ENCODE measurements around the gene MARCKSL1.

The MARCKSL1 gene

GRCh38 chr1:32362474-32363313 is 26.7 kb upstream of the MARCKSL1 start, which contains the start of the genes FAM229A and TSSK3:
TSS of gene FAM229A (minus strand) at chr1:32362485. CDS start at chr1:32362091, 394 bp downstream.
TSS of gene TSSK3 (plus strand) at chr1:32362539. CDS start at chr1:32362702, 163 bp downstream.
- DNase-seq (ENCODE audit: low read depth): no peak
- no peak within 1 kb of the TSS for H3K4me3 ChIP-seq (ENCODE audit: low read depth, low read length)
- TF ChIP-seq POLR2A (IDR thresholded peaks at IDR 0.05; ENCODE audit: extremely low read depth, insufficient read length) (no peak), CTCF (IDR thresholded peaks at IDR 0.05; ENCODE audit: low read depth, low read length) (no peak), MYC (IDR thresholded peaks at IDR 0.05; ENCODE audit: low read depth, low read length) (no peak), MAX (IDR thresholded peaks at IDR 0.05; ENCODE audit: low read depth, low read length) (no peak)

DNA sequence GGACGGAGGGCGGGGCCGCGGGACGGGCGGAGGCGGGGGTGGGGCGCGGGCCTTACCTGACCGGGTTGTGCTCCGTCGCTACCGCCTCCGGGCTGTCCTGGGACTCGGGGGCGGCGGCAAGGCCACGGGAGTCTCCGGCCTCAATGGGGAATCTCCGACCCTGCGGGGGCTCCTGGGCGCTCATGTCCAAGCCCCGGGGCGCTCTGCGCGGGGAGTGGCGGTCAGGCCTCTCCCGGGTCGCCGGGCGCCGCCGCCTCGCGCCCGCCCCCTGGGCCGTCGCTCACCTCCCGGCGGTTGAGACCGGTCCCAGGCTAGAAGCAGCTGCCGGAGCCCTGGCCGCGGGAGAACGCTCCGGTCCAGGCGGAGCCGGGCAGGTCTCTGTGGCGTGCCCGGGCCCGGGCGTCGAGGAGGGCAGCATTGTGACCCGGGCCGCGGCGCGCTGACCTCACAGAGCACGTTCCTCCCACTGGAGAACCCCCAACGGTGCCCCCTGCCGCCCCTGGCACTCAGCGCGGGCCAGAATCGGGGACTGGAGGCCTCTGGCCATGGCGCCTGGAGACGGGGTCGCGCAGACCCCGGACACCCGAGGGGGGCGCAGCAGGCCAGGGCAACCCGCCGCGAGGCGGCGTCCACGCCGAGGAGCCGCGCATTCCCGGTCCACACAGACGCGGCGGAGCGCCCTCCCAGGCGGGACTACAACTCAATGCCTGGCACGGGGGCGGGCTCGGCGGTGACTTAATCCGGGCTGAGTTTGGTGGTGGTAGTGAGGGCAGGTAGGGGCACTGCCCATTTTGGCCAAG is 25.8 kb upstream of the MARCKSL1 start:
- no peak overlapping the region for H3K4me3 ChIP-seq (ENCODE audit: low read depth, low read length)
- TF ChIP-seq MYC (IDR thresholded peaks at IDR 0.05; ENCODE audit: low read depth, low read length): no peak
- no peak for TF ChIP-seq MAX (IDR thresholded peaks at IDR 0.05; ENCODE audit: low read depth, low read length)
- TF ChIP-seq CTCF (IDR thresholded peaks at IDR 0.05; ENCODE audit: low read depth, low read length): no peak
- no peak for DNase-seq (ENCODE audit: low read depth)

DNA sequence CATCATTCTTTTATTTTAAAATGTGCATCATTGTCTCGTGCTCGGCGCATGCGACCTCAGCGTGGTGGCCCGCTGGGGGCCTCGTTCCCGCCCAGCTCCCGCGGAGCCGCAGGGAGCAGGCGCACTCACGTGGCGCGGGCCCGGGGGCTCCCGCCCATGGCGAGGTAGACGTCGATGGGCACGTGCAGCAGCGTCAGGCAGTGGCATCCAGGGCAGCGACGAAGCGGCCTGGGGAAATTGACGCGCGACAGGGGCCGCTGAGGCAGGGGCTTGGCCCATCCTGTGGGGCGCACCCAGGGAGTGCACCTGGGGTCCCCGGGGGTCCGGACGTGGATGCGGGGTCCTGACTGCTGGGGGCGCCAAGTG is 25.3 kb upstream of the MARCKSL1 start:
- H3K4me3 ChIP-seq (ENCODE audit: low read depth, low read length): no peak overlapping the region
- DNase-seq (ENCODE audit: low read depth): no peak
- TF ChIP-seq MYC (IDR thresholded peaks at IDR 0.05; ENCODE audit: low read depth, low read length) (no peak), MAX (IDR thresholded peaks at IDR 0.05; ENCODE audit: low read depth, low read length) (no peak), POLR2A (IDR thresholded peaks at IDR 0.05; ENCODE audit: extremely low read depth, insufficient read length) (no peak), CTCF (IDR thresholded peaks at IDR 0.05; ENCODE audit: low read depth, low read length) (no peak)

DNA sequence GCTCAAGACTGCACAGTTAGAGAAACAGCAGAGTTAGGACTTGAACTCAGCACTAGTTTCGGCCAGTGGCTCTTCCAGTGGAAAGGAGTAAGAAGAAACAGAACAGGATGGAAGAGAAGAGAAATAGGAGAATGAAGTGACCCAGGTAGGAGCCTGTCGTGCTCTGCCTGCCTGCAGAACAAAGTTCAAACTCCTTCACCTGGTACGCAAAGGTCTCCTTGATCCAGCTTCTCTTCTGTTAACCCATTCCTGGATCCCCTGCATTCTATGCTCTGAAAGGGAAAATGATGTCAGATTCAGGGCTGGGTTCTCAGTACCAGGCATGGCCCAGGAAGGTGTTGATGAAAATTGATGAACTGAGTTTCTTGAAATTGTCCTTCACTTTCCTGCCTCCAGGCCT is 22.4 kb upstream of the MARCKSL1 start:
- TF ChIP-seq MYC (IDR thresholded peaks at IDR 0.05; ENCODE audit: low read depth, low read length): no peak
- TF ChIP-seq POLR2A (IDR thresholded peaks at IDR 0.05; ENCODE audit: extremely low read depth, insufficient read length): no peak
- TF ChIP-seq MAX (IDR thresholded peaks at IDR 0.05; ENCODE audit: low read depth, low read length): no peak
- no peak for TF ChIP-seq CTCF (IDR thresholded peaks at IDR 0.05; ENCODE audit: low read depth, low read length)
- DNase-seq (ENCODE audit: low read depth): no peak
- H3K4me3 ChIP-seq (ENCODE audit: low read depth, low read length): no peak overlapping the region

DNA sequence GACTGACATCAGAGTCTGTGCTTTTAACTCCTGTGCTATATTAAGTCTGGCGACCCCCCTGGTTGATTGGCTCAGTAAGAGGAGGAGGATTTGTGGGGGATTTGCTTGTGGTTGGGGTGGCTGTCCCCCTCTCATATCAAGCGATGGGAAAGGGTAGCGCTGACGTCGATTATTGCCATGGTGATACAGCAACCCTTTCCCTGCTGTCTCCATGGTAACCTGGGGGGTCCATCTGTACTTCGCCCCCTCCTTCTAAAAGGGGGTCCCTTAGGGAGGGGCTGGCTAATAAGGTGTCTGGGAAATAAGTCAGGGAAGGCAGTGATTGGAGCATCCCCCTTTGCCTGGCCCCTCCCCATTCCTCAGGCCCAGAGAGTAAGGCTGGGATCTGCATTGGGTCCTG is 21.6 kb upstream of the MARCKSL1 start:
- H3K4me3 ChIP-seq (ENCODE audit: low read depth, low read length): no peak overlapping the region
- no peak for DNase-seq (ENCODE audit: low read depth)
- TF ChIP-seq POLR2A (IDR thresholded peaks at IDR 0.05; ENCODE audit: extremely low read depth, insufficient read length): no peak
- TF ChIP-seq MYC (IDR thresholded peaks at IDR 0.05; ENCODE audit: low read depth, low read length): no peak
- TF ChIP-seq MAX (IDR thresholded peaks at IDR 0.05; ENCODE audit: low read depth, low read length): no peak
- no peak for TF ChIP-seq CTCF (IDR thresholded peaks at IDR 0.05; ENCODE audit: low read depth, low read length)
